Measurements from ENCODE around the gene CGREF1. TPM values are rescaled to one million over a fixed set of nuclear protein-coding genes. Genes with fewer than 3 reads are reported as not detected.

Gene CGREF1
- total RNA-seq, 2 experiments from 2014 or later = 2.7 to 2.9 TPM

DNA sequence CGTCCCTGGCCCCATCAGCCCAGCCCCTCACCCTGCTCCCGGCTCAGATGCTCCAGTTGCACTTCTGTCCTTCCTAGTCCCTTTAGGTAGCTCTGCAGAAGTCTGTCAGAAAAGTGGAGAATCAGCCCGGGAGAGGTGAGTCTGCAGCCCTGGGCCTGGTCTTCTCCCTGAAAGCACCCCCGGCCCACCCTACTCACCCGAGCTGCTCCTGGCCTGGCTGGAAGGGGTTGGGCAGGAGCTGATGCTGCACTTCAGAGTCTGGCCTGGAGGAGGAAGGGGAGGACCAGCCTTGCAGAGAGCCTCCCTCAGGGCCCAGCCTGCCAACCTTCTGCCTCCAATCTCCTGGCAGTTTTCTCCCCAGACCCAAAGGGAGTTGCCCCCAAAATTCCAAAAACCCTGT is 16.6 kb downstream of the CGREF1 start:
- no peak for DNase-seq
- Mint-ChIP-seq H3K36me3 (no peaks in the 10 kb centered on the region), H3K4me1 (ENCODE audit: low read depth) (no peaks in the 10 kb centered on the region), H3K27ac (no peak overlapping the region), H3K9me3 (no peaks in the 10 kb centered on the region), H3K27me3 (peaks cover 3% of the 10 kb centered on the region), H3K4me3 (no peak overlapping the region)
- intact Hi-C loops (cut with micrococcal nuclease) = no loop called here
- ChIA-PET CTCF (interaction anchor here (8.0 kb wide), 1 partner anchor 179 kb away, joined by 82 read pairs; the partner anchor contains the start of gene TRIM54), POLR2A (no interaction called here)

DNA sequence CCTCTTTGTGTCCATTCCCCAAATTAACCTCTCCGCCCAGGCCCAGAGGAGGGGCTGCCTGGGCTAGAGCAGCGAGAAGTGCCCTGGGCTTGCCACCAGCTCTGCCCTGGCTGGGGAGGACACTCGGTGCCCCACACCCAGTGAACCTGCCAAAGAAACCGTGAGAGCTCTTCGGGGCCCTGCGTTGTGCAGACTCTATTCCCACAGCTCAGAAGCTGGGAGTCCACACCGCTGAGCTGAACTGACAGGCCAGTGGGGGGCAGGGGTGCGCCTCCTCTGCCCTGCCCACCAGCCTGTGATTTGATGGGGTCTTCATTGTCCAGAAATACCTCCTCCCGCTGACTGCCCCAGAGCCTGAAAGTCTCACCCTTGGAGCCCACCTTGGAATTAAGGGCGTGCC is 18.9 kb downstream of the CGREF1 start:
- Mint-ChIP-seq H3K4me1 (ENCODE audit: low read depth) (peaks cover 9% of the 10 kb centered on the region), H3K9me3 (no peaks in the 10 kb centered on the region), H3K27me3 (no peaks in the 10 kb centered on the region), H3K4me3 (no peak overlapping the region), H3K27ac (no peak overlapping the region), H3K36me3 (no peaks in the 10 kb centered on the region)
- ChIA-PET CTCF (interaction anchor here (0.7 to 8.0 kb wide), 8 partner anchors 15 to 203 kb away, joined by 3 to 82 read pairs (median 4); partner anchors contain the start of genes PREB and TRIM54), POLR2A (no interaction called here)
- intact Hi-C loops (cut with micrococcal nuclease) = no loop called here
- DNase-seq = no peak

DNA sequence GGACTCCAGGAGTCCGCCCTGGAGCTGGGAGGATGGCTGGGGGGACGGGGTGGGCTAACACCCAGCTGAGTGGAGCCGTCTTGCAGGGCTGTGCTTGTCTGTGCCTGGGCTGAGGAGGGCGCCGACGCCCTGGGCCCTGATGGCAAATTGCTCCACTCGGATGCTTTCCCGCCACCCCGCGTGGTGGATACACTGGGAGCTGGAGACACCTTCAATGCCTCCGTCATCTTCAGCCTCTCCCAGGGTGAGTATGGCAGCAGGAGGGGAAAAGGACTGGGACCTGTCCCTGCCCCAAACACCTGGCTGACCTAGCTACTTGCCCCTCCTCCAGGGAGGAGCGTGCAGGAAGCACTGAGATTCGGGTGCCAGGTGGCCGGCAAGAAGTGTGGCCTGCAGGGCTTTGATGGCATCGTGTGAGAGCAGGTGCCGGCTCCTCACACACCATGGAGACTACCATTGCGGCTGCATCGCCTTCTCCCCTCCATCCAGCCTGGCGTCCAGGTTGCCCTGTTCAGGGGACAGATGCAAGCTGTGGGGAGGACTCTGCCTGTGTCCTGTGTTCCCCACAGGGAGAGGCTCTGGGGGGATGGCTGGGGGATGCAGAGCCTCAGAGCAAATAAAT is 19.5 kb downstream of the CGREF1 start:
- H3K4me1 Mint-ChIP-seq (ENCODE audit: low read depth) = peaks cover 9% of the 10 kb centered on the region
- ChIA-PET POLR2A (no interaction called here), CTCF (interaction anchor here (0.7 to 8.0 kb wide), 10 partner anchors 11 to 203 kb away, joined by 3 to 82 read pairs (median 4); partner anchors contain the start of genes PREB and TRIM54)
- H3K9me3 Mint-ChIP-seq = no peaks in the 10 kb centered on the region
- no peaks in the 10 kb centered on the region for H3K36me3 Mint-ChIP-seq
- no peak overlapping the region for H3K4me3 Mint-ChIP-seq
- no peak overlapping the region for H3K27ac Mint-ChIP-seq
- no peak for DNase-seq
- H3K27me3 Mint-ChIP-seq = no peaks in the 10 kb centered on the region
- intact Hi-C loops (cut with micrococcal nuclease) = no loop called here

DNA sequence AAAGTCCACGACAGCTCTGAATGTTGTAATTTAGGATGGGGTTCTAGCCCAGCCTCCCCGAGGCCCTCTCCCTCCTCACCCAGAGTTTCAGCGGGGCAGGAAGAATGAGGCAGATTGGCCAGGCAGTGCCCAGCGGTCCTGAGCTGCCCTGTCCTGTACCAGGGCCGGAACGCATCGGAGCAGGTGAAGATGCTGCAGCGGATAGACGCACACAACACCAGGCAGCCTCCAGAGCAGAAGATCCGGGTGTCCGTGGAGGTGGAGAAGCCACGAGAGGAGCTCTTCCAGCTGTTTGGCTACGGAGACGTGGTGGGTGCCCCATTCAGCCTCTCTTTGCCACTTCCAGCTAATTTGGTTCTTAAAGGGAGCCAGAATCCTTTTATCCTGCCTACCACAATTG is 21.6 kb downstream of the CGREF1 start:
- Mint-ChIP-seq H3K4me1 (ENCODE audit: low read depth) (peaks cover 9% of the 10 kb centered on the region), H3K9me3 (no peaks in the 10 kb centered on the region), H3K27me3 (no peaks in the 10 kb centered on the region), H3K4me3 (no peak overlapping the region), H3K36me3 (no peaks in the 10 kb centered on the region), H3K27ac (no peak overlapping the region)
- intact Hi-C loops (cut with micrococcal nuclease) = no loop called here
- POLR2A ChIA-PET = no interaction called here
- CTCF ChIA-PET = interaction anchor here (1.3 to 8.0 kb wide), 4 partner anchors 9 to 184 kb away, joined by 3 to 82 read pairs (median 10); partner anchors contain the start of genes CAD and TRIM54
- DNase-seq = no peak

DNA sequence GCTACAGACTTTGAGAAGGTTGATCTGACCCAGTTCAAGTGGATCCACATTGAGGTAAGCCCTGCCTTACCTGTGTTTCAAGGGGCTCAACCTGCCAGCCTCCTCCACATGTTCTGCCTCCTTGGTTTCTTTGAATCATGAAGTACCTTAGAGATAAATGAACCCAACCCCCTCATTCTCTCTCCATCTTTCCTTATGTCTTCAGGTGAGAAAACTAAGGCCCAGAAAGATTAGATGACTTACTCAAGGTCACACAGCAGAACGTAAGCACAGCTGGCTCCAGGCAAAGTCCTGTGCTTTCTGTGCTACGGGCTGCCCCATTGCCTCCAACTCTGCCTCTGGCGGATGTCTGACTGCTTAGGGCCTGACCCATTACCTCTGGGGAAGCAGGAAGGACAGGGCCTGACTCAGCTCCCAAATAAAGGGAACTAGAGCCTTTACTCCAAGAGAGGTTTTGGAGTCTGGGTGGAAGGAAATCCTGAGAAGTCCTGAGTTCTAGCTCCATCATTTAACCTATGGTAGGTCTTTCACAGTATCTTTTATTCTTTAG is 22.1 kb downstream of the CGREF1 start:
- CTCF ChIA-PET = interaction anchor here (0.8 to 8.0 kb wide), 8 partner anchors 8 to 185 kb away, joined by 3 to 82 read pairs (median 5); partner anchors contain the start of genes CAD, KHK and TRIM54
- POLR2A ChIA-PET = no interaction called here
- Mint-ChIP-seq H3K9me3 (no peaks in the 10 kb centered on the region), H3K36me3 (no peaks in the 10 kb centered on the region), H3K4me3 (no peak overlapping the region), H3K27ac (no peak overlapping the region), H3K4me1 (ENCODE audit: low read depth) (peaks cover 9% of the 10 kb centered on the region), H3K27me3 (no peaks in the 10 kb centered on the region)
- DNase-seq = no peak
- intact Hi-C loops (cut with micrococcal nuclease) = loop anchor here (1.0 kb wide), 1 partner anchor 10 kb away; no protein-coding TSS in a partner anchor

DNA sequence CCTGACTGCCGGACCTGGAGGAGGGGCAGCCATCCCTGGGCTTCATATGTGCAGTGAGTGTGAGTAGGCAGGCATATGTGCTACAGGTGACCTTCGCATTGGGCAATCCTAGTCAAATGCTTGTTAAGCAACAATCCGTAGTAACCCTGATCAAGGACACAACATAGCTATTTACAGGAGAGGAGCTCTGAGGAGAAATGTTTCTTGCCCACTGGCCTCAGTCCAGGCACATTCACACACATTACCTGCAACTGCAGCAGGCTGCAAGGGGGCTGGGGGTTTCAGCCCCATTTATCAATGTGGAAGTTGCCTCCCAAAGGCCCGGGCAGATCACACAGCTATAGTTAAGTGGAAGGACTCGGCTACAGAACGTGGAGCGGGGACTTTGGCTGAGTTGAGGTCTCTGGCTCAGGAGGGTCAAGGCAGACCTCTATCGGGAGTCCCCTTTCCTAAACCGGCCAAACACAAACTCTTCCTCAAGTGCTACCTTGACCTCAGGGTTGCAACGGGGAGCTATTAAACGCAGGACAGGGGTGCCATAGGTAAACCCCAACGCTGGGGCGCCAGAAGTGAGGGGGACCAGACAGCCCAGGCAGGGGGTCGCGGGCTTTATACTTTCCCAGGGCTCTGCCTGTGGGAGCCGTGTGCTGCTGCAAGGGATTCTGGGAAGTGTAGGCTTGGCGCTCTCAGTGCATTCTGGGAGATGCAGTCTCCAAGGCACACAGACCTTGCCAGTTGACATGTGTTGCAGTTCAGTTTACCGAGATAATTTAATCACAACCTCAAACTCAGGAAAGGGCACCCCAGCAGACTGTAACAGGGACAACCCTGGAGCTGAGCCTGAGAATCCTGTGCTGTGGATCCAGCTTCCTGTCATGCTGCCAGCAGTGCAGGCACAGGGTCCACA is 22.9 kb downstream of the CGREF1 start:
- Mint-ChIP-seq H3K36me3 (no peaks in the 10 kb centered on the region), H3K4me1 (ENCODE audit: low read depth) (peaks cover 9% of the 10 kb centered on the region), H3K4me3 (peak overlapping the region; percentile 31), H3K27me3 (no peaks in the 10 kb centered on the region), H3K27ac (no peak overlapping the region), H3K9me3 (no peaks in the 10 kb centered on the region)
- CTCF ChIA-PET = interaction anchor here (0.8 to 8.0 kb wide), 8 partner anchors 9 to 207 kb away, joined by 3 to 82 read pairs (median 4); partner anchors contain the start of genes CAD, KHK and TRIM54
- POLR2A ChIA-PET = no interaction called here
- intact Hi-C loops (cut with micrococcal nuclease) = loop anchor here (1.0 kb wide), 1 partner anchor 9 kb away; no protein-coding TSS in a partner anchor
- DNase-seq = peak; percentile 65

DNA sequence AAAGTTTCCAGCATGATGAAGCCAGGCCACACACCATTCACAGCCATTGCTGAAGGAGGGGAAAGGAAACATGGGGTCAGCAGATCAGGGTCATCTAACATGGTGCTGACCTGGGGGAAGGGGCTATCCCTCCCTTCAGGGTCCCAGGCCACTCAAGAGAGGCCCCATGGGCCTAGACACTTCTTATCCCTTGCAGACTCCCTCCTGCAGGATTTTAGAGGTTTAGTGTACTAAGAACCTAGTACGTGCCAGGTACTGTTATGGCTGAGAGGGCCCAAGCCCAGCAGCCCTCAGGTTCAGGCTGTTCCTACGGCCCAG is 23.5 kb downstream of the CGREF1 start:
- Mint-ChIP-seq H3K9me3 (no peaks in the 10 kb centered on the region), H3K27ac (no peak overlapping the region), H3K27me3 (no peaks in the 10 kb centered on the region), H3K4me3 (no peak overlapping the region), H3K36me3 (no peaks in the 10 kb centered on the region), H3K4me1 (ENCODE audit: low read depth) (peaks cover 9% of the 10 kb centered on the region)
- ChIA-PET CTCF (interaction anchor here (1.0 to 8.0 kb wide), 2 partner anchors 186 to 207 kb away, joined by 3 to 82 read pairs; partner anchors contain the start of gene TRIM54), POLR2A (no interaction called here)
- DNase-seq = no peak
- intact Hi-C loops (cut with micrococcal nuclease) = no loop called here

DNA sequence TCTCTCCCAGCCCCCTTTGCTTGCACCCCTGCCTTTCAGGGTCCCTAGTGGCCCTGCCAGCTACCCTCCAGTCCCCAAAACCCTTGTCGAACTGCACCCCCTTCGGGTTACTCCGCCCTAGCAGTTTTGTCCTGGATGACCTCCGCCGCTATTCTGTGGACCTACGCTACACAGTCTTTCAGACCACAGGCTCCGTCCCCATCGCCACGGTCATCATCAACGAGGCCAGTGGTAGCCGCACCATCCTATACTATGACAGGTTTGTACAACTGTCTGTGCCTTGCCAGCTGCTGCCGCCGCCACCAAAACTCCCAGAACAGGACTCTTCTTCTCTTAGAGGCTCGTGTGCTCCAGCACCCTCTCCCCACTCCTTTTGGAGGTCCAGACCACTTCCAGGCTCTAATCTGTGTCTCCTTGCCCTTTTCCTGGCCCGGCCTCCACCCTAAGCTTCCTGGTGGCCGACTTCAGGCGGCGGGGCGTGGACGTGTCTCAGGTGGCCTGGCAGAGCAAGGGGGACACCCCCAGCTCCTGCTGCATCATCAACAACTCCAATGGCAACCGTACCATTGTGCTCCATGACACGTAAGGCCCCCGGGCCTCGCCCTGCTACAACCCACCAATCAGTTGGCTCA is 24.5 kb downstream of the CGREF1 start:
- POLR2A ChIA-PET = no interaction called here
- no peaks in the 10 kb centered on the region for H3K36me3 Mint-ChIP-seq

DNA sequence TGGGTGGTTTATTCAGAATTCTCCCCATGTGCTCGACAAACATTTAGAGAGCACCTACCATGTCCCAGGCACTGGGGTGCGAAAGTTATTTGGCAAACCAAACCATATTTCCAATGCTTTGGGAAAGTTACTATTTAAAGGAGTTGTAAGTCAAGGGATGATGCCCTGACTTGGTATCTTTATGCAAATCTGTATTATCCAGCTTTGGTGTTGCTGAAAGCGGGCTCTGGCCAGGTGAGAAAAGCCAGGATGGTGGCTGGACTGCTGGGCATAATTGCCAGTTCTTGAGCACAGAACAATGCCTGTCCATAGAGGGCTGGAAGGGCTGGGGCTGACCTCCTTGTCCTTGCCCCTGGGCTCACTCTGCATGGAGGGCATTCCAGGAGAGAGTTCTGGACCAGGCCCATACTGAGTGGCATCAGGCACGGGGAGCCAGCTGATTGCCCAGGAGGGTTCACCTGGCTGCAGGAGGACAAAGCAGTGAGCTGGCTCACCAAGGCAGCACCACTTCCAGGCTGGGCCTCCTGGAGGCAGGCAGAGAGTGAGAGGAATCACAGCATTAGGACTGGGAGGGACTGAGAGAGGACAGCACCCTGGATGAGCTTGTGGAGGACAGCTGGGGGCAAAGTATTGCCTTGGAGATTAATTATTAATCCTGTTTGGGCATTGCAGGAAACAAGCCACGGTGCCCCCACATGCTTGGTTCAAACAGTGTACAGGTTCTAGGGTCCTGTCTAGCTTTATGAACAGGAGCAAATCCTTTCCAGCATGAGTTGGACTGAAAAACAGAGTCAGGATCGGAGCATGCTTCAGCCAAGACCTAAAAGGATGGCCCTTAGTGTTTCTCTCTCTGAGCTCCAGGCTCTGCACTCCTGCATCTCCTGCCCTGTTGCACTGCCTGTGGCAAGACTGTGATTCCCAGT is 25.2 kb downstream of the CGREF1 start:
- no peak overlapping the region for H3K27ac Mint-ChIP-seq
- CTCF ChIA-PET = interaction anchor here (0.9 to 1.7 kb wide), 4 partner anchors 8 to 42 kb away, joined by 3 to 4 read pairs (median 4); partner anchors contain the start of gene AGBL5
- H3K36me3 Mint-ChIP-seq = no peaks in the 10 kb centered on the region
- H3K4me1 Mint-ChIP-seq (ENCODE audit: low read depth) = peaks cover 9% of the 10 kb centered on the region
- intact Hi-C loops (cut with micrococcal nuclease) = no loop called here
- H3K4me3 Mint-ChIP-seq = no peak overlapping the region
- H3K27me3 Mint-ChIP-seq = no peaks in the 10 kb centered on the region
- POLR2A ChIA-PET = no interaction called here
- H3K9me3 Mint-ChIP-seq = no peaks in the 10 kb centered on the region
- DNase-seq = no peak

More for the DNA sequence above, 24.5 kb downstream of the CGREF1 start:
- no peaks in the 10 kb centered on the region for H3K27me3 Mint-ChIP-seq
- no peaks in the 10 kb centered on the region for H3K9me3 Mint-ChIP-seq
- no peak overlapping the region for H3K4me3 Mint-ChIP-seq
- H3K27ac Mint-ChIP-seq = no peak overlapping the region
- CTCF ChIA-PET = interaction anchor here (1.1 to 1.2 kb wide), 2 partner anchors 9 to 12 kb away, joined by 3 to 4 read pairs; no protein-coding TSS in a partner anchor
- peaks cover 9% of the 10 kb centered on the region for H3K4me1 Mint-ChIP-seq (ENCODE audit: low read depth)
- intact Hi-C loops (cut with micrococcal nuclease) = no loop called here
- no peak for DNase-seq

DNA sequence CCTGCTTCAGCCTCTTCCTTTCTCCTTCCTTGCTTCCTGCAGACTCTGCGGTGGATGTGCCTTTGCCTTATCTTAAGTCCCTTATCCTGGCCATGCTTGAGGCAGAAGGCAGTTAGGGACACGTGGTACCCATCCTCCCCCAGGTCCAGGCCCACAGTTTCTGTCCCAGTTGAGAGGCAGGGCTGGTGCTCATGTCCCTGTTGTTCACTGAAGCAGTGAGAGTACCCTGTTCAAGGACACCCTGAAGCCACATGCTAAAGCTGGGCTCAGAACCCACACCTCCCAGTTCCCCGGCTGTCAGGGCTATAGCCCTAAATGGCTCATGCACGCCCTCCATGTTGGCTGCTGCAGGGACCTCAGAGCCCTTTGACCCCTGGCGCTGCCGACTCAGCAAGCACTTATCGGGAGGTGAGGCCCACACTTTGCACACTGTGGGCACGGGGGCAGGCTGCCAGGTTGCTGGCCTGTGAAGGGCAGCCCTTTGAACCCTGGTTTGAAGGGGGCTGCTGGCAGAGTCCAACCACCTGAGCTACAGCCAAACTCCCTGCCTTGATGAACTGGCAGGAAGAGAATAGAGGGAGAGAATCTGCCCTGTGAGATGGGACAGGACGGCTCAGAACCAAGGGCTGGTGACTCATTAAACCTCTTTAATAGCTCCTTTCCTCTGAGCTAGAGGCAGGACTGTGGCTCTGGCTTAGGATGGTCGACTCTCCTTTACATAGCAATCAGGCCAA is 26.1 kb downstream of the CGREF1 start:
- no peak for DNase-seq
- Mint-ChIP-seq H3K27me3 (no peaks in the 10 kb centered on the region), H3K36me3 (no peaks in the 10 kb centered on the region), H3K4me3 (no peak overlapping the region), H3K4me1 (ENCODE audit: low read depth) (peaks cover 9% of the 10 kb centered on the region), H3K27ac (no peak overlapping the region), H3K9me3 (no peaks in the 10 kb centered on the region)
- intact Hi-C loops (cut with micrococcal nuclease) = no loop called here
- ChIA-PET CTCF (interaction anchor here (0.9 to 1.7 kb wide), 3 partner anchors 10 to 42 kb away, joined by 3 to 4 read pairs (median 3); partner anchors contain the start of gene AGBL5), POLR2A (no interaction called here)

Data from activated CD4-positive, alpha-beta memory T cell treated with anti-CD3 and anti-CD28 coated beads for 36 hours (primary cell).